Activated CD8-positive, alpha-beta memory T cell treated with anti-CD3 and anti-CD28 coated beads, Interleukin-2, amount 50 U/mL, for 24 hours (primary cell): ENCODE results near the gene MBOAT1.

Source experiments
- DNase-seq: peaks from one replicate; pipeline ENCODE4 v3.0.0-alpha.2; 2020; ENCODE audit errors: extremely low read depth

Gene MBOAT1

GRCh38 chr6:20102397-20103073, 109.7 kb downstream of the MBOAT1 start:
- DNase-seq: no peak

- no peak for DNase-seq
These were observed 113.1 kb downstream of the MBOAT1 start for GRCh38 chr6:20099156-20099555.

- DNase-seq: no peak
These were observed 113.9 kb downstream of the MBOAT1 start for GRCh38 chr6:20098267-20098876.

GRCh38 chr6:20096536-20096935, 115.7 kb downstream of the MBOAT1 start:
- DNase-seq: no peak

- no peak for DNase-seq
These were observed 116.8 kb downstream of the MBOAT1 start for GRCh38 chr6:20095436-20095835.

GRCh38 chr6:20092071-20092566, 120.2 kb downstream of the MBOAT1 start:
- no peak for DNase-seq

- DNase-seq: no peak
These were observed 125.3 kb downstream of the MBOAT1 start for GRCh38 chr6:20086992-20087391.

GRCh38 chr6:20085817-20086216, 126.5 kb downstream of the MBOAT1 start:
- no peak for DNase-seq

- DNase-seq: no peak
These were observed 127.9 kb downstream of the MBOAT1 start for GRCh38 chr6:20084411-20084810.

- no peak for DNase-seq
These were observed 140.3 kb downstream of the MBOAT1 start for GRCh38 chr6:20071998-20072397.

- DNase-seq: no peak
These were observed 142.2 kb downstream of the MBOAT1 start for GRCh38 chr6:20070047-20070446.

GRCh38 chr6:20069021-20069522, 143.2 kb downstream of the MBOAT1 start:
- no peak for DNase-seq

GRCh38 chr6:20068421-20068988, 143.8 kb downstream of the MBOAT1 start:
- DNase-seq: no peak

GRCh38 chr6:20061952-20062351, 150.3 kb downstream of the MBOAT1 start:
- no peak for DNase-seq

GRCh38 chr6:20060252-20060651, 152.0 kb downstream of the MBOAT1 start:
- no peak for DNase-seq

- DNase-seq: no peak
These were observed 153.4 kb downstream of the MBOAT1 start for GRCh38 chr6:20058912-20059311.

- no peak for DNase-seq
These were observed 154.0 kb downstream of the MBOAT1 start for GRCh38 chr6:20058121-20058905.

GRCh38 chr6:20056350-20056992, 155.8 kb downstream of the MBOAT1 start:
- no peak for DNase-seq

- DNase-seq: no peak
These were observed 156.4 kb downstream of the MBOAT1 start for GRCh38 chr6:20055916-20056315.
